Fibroblast of mammary gland (primary cell): Measurements from ENCODE around the gene PLK5.

Source experiments
- DNase-seq: peaks from one replicate; pipeline ENCODE4 v3.0.0-alpha.2; 2010; ENCODE audit warnings: low read depth
- H3K4me3 ChIP-seq: 2 replicates; pipeline ENCODE4 v1.5.1; 2011; ENCODE audit warnings: low read depth, mild to moderate bottlenecking, low read length, moderate library complexity; ENCODE audit not compliant: control insufficient read depth
- TF ChIP-seq, protein P1 (sequence below): conservative IDR thresholded peaks from 2 replicates; pipeline ENCODE4 v1.5.1; 2011; ENCODE audit warnings: low read depth, low read length, inconsistent platforms; ENCODE audit not compliant: control insufficient read depth, insufficient read depth

The PLK5 gene

DNA sequence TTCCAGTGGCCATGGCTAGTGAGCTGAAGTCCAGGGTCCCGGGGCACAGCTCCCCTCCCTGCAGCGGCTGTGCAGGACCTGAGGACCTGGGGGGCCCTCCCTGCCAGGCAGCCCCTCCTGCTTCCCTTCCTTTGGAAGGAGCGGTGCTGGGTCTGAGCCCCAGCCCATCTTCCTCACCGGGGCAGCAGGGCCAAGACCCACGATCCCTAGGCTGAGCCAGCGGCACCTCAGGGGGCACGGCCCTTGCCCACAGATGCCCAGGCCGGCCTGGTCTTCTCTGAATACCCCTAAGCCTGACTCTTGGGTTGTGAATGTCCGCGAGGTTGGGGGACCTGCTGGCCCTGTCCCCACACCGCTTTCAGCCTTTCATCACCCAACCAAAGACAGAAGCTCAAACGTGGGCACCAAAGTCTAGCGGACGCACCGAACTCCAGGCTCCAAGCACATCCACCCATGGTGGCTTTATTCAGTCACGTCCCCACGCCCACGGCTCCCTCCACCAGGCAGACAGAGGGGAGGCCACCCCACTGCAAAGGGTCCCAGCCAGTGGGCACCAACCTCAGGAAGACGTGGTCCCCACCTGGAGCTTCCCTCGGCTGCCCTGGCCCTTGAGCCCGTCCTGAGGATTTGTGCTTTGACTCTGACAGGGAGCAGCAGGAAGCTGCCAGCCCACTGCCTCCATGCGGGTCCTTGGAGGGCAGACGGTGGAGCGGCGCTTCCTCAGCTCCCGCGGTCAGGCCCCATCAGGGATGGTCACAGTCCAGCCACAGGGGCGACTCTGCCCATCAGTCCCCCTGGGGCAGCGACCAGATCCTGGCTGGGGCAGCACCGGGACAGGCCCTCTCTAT, 52.6 kb downstream of the PLK5 start:
- no peak overlapping the region for H3K4me3 ChIP-seq
- DNase-seq, result no peak
- TF ChIP-seq, protein P1, sequence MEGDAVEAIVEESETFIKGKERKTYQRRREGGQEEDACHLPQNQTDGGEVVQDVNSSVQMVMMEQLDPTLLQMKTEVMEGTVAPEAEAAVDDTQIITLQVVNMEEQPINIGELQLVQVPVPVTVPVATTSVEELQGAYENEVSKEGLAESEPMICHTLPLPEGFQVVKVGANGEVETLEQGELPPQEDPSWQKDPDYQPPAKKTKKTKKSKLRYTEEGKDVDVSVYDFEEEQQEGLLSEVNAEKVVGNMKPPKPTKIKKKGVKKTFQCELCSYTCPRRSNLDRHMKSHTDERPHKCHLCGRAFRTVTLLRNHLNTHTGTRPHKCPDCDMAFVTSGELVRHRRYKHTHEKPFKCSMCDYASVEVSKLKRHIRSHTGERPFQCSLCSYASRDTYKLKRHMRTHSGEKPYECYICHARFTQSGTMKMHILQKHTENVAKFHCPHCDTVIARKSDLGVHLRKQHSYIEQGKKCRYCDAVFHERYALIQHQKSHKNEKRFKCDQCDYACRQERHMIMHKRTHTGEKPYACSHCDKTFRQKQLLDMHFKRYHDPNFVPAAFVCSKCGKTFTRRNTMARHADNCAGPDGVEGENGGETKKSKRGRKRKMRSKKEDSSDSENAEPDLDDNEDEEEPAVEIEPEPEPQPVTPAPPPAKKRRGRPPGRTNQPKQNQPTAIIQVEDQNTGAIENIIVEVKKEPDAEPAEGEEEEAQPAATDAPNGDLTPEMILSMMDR, result no peak

DNA sequence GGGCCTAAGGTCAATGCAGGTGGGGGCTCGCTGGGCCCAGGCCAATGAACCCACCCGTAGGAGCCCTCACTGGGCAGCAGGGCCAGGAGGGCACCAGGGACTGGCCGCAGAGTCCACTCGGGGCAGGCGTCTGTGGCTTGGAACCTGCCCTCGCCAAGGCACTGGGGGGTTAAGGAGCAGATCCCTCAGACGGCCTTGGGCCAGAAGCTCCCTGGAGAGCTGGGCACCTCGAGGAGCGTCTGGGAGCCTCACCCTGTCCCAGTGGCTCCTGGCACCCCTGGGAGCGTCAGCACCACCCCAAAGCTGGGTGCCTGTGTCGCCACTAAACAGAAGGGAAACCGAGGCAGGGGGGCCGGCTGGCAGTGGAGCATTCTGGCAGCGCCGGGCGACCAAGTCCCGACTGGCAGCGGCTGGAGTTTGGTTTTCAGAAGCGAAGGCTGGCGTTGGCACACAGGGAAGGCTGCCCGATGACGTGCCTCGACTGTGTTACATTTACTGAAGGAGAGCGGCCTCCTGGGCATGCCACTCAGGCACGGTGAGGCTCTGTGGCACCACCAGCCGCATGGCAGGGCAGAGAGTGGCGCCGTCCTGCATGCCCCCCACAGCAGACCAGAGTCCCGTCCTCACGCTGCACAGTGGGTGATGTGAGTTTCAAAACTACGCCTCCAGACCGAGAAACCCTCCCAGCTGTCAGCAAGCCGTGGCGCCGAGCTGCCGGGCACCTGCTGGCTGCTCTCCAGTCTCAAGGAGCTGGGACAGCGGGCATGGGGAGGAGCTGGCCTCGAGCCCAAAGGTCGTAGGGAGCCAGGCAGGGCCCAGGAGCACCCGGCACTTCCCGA, 53.4 kb downstream of the PLK5 start:
- H3K4me3 ChIP-seq, result no peak overlapping the region
- TF ChIP-seq, protein P1, result no peak
- DNase-seq, result no peak

DNA sequence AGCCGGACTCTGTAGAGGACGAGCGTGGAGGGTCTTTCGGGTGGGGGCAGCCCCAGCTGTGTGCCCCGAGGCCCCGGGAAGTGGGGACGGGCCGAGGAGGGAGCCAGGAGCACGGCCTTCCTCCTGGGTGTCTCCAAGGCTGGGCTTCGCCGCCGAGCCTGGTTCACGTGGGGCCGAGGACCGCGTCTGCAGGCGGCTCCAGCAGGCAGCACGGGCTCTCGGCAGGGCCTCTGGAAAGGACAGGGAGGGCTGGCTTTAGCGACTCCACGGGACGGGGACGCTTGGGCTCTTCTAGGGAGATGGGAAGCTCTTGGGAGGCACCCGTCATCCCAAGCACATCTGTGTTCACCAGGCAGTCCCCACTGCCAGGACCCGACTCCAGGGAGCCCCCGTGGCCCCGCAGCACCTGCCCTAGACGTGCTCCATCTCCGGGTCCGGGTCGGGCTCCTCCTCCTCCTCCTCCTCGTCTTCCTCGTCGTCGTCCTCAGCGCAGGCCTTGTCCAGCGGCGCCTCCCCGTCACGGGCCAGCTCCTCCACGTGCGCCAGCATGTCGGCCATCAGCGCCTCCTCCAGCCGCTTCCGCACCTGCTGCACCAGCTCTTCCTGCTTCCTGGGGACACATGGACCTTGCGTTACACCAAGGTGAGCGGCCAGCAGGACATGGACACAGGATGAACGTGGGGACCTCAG, 54.2 kb downstream of the PLK5 start:
- H3K4me3 ChIP-seq, result no peak overlapping the region
- TF ChIP-seq, protein P1, result no peak
- DNase-seq, result no peak

DNA sequence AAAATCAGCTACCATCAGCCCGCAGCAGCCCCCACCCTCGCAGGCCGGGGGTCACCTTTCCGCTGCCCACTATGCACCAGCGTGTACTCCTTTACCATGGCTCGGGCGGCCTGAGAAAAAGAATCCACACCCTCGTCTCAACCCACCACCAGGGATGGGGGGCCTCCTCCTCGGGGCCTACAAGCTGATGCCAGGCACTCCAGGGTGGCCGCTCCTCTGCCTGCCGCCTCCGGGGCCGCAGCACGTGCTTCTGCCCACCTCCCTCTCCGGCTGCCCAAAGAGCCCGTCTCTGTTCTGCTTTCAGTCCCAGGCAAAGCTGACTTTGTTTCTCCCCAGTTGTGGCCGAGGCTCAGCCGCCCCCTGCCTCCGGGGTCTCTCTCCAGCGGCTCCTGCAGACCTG, 55.3 kb downstream of the PLK5 start:
- DNase-seq, result no peak
- no peak overlapping the region for H3K4me3 ChIP-seq
- TF ChIP-seq, protein P1, result no peak

DNA sequence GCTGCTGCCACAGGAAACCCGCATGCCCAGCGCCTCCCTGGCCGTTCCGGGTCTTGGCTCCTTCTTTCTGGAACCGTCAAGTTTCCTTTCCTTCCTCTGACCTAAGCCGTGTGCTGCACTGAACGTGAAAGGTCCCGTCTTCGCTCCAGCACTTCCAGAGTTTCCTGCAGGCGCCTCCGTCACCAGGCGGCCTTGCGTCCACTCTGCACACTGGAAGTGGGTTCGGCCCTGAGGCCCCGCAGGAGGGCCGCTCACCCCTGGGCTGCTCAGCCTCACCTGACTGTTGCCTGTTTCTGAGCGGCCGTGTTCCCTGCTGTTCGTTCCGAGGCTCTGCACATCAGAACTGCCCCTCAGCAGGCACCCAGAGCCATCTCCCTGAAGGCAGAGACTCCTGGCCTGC, 56.5 kb downstream of the PLK5 start:
- DNase-seq, result no peak
- H3K4me3 ChIP-seq, result no peak overlapping the region
- TF ChIP-seq, protein P1, result no peak

DNA sequence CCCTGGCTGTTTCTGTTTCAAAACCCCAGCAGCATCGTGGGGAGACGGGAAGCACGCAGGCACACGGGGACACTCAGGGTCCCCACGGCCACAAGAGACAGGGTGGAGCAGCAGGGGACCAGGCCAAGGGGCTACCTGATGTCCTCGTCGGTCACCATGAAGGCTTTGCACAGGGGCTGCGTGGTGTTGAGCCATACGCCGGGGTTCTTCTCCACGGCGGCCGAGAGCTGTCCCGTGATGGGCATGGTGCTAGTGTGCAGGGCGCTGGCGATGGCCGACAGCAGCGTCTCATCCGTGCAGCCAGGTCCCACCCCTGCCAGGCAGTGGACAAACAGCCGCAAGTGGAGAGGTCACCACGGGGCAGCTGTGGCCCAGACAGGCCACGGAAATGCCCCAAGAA, 57.1 kb downstream of the PLK5 start:
- no peak for DNase-seq
- TF ChIP-seq, protein P1, result no peak
- H3K4me3 ChIP-seq, result no peak overlapping the region
